HG02852 (cell line): ENCODE results near the gene HNRNPCL2.
"Not testable (repeated sequence)": the region's sequence is repeated elsewhere in the genome, so short reads cannot be mapped to it uniquely, and the experiment has no call there.

Source experiments
- ATAC-seq: cut with Tn5 transposase; IDR thresholded peaks from one replicate; pipeline ENCODE4 v1.9.1; 2021; ENCODE audit warnings: mild to moderate bottlenecking, moderate library complexity; ENCODE audit not compliant: unreplicated experiment

The HNRNPCL2 gene

GRCh38 chr1:13116754-13117153 lies at the start of gene HNRNPCL2:
Gene HNRNPCL2 (minus strand): TSS chr1:13116854. CDS start chr1:13116400, 454 bp downstream.
- ATAC-seq, result not testable (repeated sequence)

DNA sequence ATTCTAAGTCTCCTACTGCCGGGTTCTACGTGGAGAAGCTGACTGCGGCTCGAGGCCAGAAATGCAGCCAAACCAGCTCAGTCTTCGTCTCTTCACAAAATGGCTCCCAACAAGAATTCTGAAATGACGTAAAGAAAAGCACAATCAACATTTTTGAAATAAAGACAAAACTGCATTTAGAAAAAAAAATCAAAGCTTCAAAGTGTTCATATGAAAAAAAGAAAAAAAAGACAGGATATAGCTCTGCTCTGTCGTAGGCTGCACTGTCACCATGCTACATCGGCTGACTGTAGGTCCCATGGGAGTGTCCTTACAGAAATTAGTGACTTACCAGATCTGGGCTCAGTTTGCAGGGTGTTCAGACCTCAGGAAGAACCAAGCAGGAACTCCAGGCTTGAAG lies 48.9 kb upstream of the HNRNPCL2 start, which contains the start of gene HNRNPCL4:
Gene HNRNPCL4, minus strand, starts transcription at position 101 of the 400 bp plus-strand sequence. CDS start 164 bp downstream, outside the sequence.
- not testable (repeated sequence) for ATAC-seq

GRCh38 chr1:13155909-13156308 lies 39.3 kb upstream of the HNRNPCL2 start, which contains the start of gene PRAMEF26:
Gene PRAMEF26 (minus strand): TSS chr1:13156009. CDS start chr1:13153095, 2,914 bp downstream.
- not testable (repeated sequence) for ATAC-seq

GRCh38 chr1:13070474-13070873 lies 46.2 kb downstream of the HNRNPCL2 start, which contains the start of gene PRAMEF25:
Gene PRAMEF25 (plus strand): TSS chr1:13070774. CDS start chr1:13073694, 2,920 bp downstream.
- ATAC-seq, result not testable (repeated sequence)
